Skin of body (tissue), 2 donors: ENCODE results near the gene CCDC77. TPM values are rescaled to one million over a fixed set of nuclear protein-coding genes. Genes with fewer than 3 reads are reported as not detected.

Experiments used
- DNase-seq: peaks from one replicate; lab custom pipeline; 2025; lab: John Stamatoyannopoulos, UW
- total RNA-seq: library from RNA; depleted of rRNA; stranded (reverse); fragments of >200 nt; gene quantifications from one replicate; pipeline ENCODE4 v1.2.3, GENCODE V29; 2014

The CCDC77 gene
- total RNA-seq, 1 donor from 2014 or later = 9.0 TPM

- no peak for DNase-seq
Observed at GRCh38 chr12:480831-481816, 79.7 kb downstream of the CCDC77 start.

- no peak for DNase-seq
Observed at GRCh38 chr12:482061-482460, 80.6 kb downstream of the CCDC77 start.

GRCh38 chr12:484096-484495 is 82.7 kb downstream of the CCDC77 start:
- DNase-seq = no peak

- DNase-seq = no peak
Observed at GRCh38 chr12:490260-490659, 88.8 kb downstream of the CCDC77 start.

Other genes with a start within 250 kb of the CCDC77 start
- 0.10 TPM for gene SLC6A12, start 187.5 kb upstream of the CCDC77 start, total RNA-seq
- gene SLC6A13, start 138.8 kb upstream of the CCDC77 start, total RNA-seq = 0.39 TPM
- gene KDM5A, start 12.3 kb upstream of the CCDC77 start, total RNA-seq = 55.0 TPM
- 12.7 TPM for gene B4GALNT3, start 58.3 kb downstream of the CCDC77 start, total RNA-seq